Measurements from ENCODE around the gene ZDHHC11. TPM values are rescaled to one million over a fixed set of nuclear protein-coding genes. Genes with fewer than 3 reads are reported as not detected.
"Not testable (repeated sequence)": the region's sequence is repeated elsewhere in the genome, so short reads cannot be mapped to it uniquely, and the experiment has no call there.

The ZDHHC11 gene
- total RNA-seq, 4 donors from 2014 or later: 4.3 to 13.5 (median 10.9) TPM

GRCh38 chr5:856531-857425, 6.0 kb upstream of the ZDHHC11 start:
- Histone ChIP-seq H3K4me1 (no peaks in the 10 kb centered on the region), H3K27ac (replicated peaks in 1 of 4) (no peak overlapping the region), H3K27me3 (peaks cover 0 to 37% (median 0%) of the 10 kb centered on the region in 4 donors), H3K9me3 (no peaks in the 10 kb centered on the region), H3K36me3 (peaks cover 0 to 8% (median 6%) of the 10 kb centered on the region in 4 donors), H3K4me3 (no peak overlapping the region)
- 90% methylated on average over 15 of the region's 16 CpGs for WGBS
- TF ChIP-seq POLR2AphosphoS5 (IDR thresholded peaks at IDR 0.05): no peak
- TF ChIP-seq EP300 (IDR thresholded peaks at IDR 0.05): no peak
- TF ChIP-seq POLR2A (IDR thresholded peaks at IDR 0.05; ENCODE audit: low read depth): no peak
- no peak for TF ChIP-seq CTCF (IDR thresholded peaks at IDR 0.05)
- no peak for DNase-seq (ENCODE audit: extremely low spot score)
- intact Hi-C loops (cut with DNase I): no loop called here

DNA sequence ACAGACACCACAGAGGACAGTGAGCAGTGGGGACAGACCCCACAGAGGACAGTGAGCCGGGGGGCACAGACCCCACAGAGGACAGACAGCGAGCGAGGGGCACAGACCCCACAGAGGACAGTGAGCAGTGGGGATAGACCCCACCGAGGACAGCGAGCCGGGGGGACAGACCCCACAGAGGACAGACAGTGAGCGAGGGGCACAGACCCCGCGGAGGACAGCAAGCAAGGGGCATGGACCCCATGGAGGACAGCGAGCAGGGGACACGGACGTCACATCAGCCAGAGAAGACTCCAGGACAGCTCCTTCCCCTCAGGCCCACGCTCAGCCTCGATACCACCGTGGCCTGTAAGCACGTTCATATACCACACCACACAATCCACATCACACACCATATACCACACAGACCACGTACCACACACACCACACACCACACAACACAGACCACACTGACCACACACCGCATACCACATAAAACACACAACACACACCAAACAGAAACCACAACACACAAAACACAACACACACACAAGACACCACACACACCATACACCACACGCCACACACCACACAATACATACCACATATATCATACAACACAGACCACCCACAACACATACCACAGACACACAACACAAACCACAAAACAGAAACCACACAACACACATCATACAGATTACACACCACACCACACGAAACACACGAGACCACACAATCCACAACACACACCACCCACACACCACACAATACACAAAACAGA, 5.2 kb upstream of the ZDHHC11 start:
- peaks cover 0 to under 1% (median 0%) of the 10 kb centered on the region in 4 donors for H3K4me1 ChIP-seq
- H3K9me3 ChIP-seq: no peaks in the 10 kb centered on the region
- intact Hi-C loops (cut with DNase I): no loop called here
- DNase-seq (ENCODE audit: extremely low spot score): no peak
- peaks cover 0 to 7% (median 6%) of the 10 kb centered on the region in 4 donors for H3K36me3 ChIP-seq
- TF ChIP-seq CTCF (IDR thresholded peaks at IDR 0.05): no peak
- no peak for TF ChIP-seq EP300 (IDR thresholded peaks at IDR 0.05)
- TF ChIP-seq POLR2AphosphoS5 (IDR thresholded peaks at IDR 0.05): no peak
- TF ChIP-seq POLR2A (IDR thresholded peaks at IDR 0.05; ENCODE audit: low read depth): no peak
- H3K4me3 ChIP-seq: no peak overlapping the region
- H3K27me3 ChIP-seq: peaks cover 0 to 40% (median 0%) of the 10 kb centered on the region in 4 donors
- H3K27ac ChIP-seq (replicated peaks in 1 of 4): no peak overlapping the region
- WGBS: 77% methylated on average over 21 of the region's 21 CpGs

- 83% methylated on average over 29 of the region's 32 CpGs for WGBS
- Histone ChIP-seq H3K9me3 (no peaks in the 10 kb centered on the region), H3K4me1 (peaks cover 0 to 9% (median 5%) of the 10 kb centered on the region in 4 donors), H3K4me3 (no peak overlapping the region), H3K27ac (replicated peaks in 1 of 4) (no peak overlapping the region), H3K27me3 (peaks cover 0 to 48% (median 0%) of the 10 kb centered on the region in 4 donors), H3K36me3 (peaks cover 0 to 7% (median 5%) of the 10 kb centered on the region in 4 donors)
- no peak for DNase-seq (ENCODE audit: extremely low spot score)
- no peak for TF ChIP-seq POLR2A (IDR thresholded peaks at IDR 0.05; ENCODE audit: low read depth)
- no peak for TF ChIP-seq POLR2AphosphoS5 (IDR thresholded peaks at IDR 0.05)
- no peak for TF ChIP-seq EP300 (IDR thresholded peaks at IDR 0.05)
- no peak for TF ChIP-seq CTCF (IDR thresholded peaks at IDR 0.05)
- intact Hi-C loops (cut with DNase I): no loop called here
These were observed 4.4 kb upstream of the ZDHHC11 start for GRCh38 chr5:854966-855743.

DNA sequence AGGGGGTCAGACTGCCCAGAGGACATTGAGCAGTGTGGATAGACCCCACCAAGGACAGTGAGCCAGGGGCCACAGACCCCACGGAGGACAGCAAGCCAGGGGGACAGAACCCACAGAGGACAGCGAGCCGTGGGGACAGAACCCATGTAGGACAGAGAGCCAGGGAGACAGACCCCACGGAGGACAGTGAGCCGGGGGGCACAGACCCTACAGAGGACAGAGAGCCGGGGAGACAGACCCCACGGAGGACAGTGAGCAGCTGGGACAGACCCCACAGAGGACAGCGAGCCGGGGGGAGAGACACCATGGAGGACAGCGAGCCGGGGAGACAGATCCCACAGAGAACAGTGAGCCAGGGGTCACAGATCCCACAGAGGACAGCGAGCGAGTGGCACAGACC, 3.4 kb upstream of the ZDHHC11 start:
- no peak for TF ChIP-seq POLR2A (IDR thresholded peaks at IDR 0.05; ENCODE audit: low read depth)
- TF ChIP-seq EP300 (IDR thresholded peaks at IDR 0.05): no peak
- TF ChIP-seq POLR2AphosphoS5 (IDR thresholded peaks at IDR 0.05): no peak
- no peak for TF ChIP-seq CTCF (IDR thresholded peaks at IDR 0.05)
- Histone ChIP-seq H3K9me3 (no peaks in the 10 kb centered on the region), H3K36me3 (no peaks in the 10 kb centered on the region), H3K4me1 (peaks cover 7 to 18% (median 14%) of the 10 kb centered on the region in 4 donors), H3K27me3 (peaks cover 0 to 56% (median 0%) of the 10 kb centered on the region in 4 donors), H3K27ac (replicated peaks in 1 of 4) (no peak overlapping the region), H3K4me3 (no peak overlapping the region)
- WGBS: 82% methylated on average over 7 of the region's 13 CpGs
- DNase-seq (ENCODE audit: extremely low spot score): no peak
- intact Hi-C loops (cut with DNase I): no loop called here

DNA sequence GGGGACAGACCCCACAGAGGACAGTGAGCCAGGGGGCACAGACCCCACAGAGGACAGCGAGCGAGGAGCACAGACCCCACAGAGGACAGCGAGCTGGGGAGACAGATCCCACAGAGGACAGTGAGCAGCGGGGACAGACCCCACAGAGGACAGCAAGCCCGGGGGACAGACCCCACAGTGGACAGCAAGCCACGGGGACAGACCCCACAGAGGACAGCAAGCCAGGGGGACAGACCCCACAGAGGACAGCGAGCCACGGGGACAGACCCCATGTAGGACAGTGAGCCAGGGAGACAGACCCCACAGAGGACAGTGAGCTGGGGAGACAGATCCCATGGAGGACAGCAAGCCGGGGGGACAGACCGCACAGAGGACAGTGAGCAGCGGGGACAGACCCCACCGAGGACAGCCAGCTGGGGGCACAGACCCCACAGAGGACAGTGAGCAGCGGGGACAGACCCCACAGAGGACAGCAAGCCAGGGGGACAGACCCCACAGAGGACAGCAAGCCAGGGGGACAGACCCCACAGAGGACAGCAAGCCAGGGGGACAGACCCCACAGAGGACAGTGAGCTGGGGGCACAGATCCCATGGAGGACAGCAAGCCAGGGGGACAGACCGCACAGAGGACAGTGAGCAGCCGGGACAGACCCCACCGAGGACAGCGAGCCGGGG, 2.8 kb upstream of the ZDHHC11 start:
- 76% methylated on average over 17 of the region's 18 CpGs for WGBS
- intact Hi-C loops (cut with DNase I); H3K27ac ChIP-seq (replicated peaks in 1 of 4); H3K4me3 ChIP-seq; H3K9me3 ChIP-seq; DNase-seq (ENCODE audit: extremely low spot score); H3K36me3 ChIP-seq: not testable (repeated sequence)
- H3K4me1 ChIP-seq: peaks cover 7 to 24% (median 18%) of the 10 kb centered on the region in 4 donors
- H3K27me3 ChIP-seq: peaks cover 0 to 56% (median 0%) of the 10 kb centered on the region in 4 donors

All from esophagus muscularis mucosa (tissue), 4 donors.